GM19463 (cell line): ENCODE results near the gene MMAB.

Experiments used
- ATAC-seq: cut with Tn5 transposase; IDR thresholded peaks from one replicate; pipeline ENCODE4 v1.9.1; 2021; ENCODE audit warnings: mild to moderate bottlenecking, moderate library complexity; ENCODE audit not compliant: unreplicated experiment

The MMAB gene

DNA sequence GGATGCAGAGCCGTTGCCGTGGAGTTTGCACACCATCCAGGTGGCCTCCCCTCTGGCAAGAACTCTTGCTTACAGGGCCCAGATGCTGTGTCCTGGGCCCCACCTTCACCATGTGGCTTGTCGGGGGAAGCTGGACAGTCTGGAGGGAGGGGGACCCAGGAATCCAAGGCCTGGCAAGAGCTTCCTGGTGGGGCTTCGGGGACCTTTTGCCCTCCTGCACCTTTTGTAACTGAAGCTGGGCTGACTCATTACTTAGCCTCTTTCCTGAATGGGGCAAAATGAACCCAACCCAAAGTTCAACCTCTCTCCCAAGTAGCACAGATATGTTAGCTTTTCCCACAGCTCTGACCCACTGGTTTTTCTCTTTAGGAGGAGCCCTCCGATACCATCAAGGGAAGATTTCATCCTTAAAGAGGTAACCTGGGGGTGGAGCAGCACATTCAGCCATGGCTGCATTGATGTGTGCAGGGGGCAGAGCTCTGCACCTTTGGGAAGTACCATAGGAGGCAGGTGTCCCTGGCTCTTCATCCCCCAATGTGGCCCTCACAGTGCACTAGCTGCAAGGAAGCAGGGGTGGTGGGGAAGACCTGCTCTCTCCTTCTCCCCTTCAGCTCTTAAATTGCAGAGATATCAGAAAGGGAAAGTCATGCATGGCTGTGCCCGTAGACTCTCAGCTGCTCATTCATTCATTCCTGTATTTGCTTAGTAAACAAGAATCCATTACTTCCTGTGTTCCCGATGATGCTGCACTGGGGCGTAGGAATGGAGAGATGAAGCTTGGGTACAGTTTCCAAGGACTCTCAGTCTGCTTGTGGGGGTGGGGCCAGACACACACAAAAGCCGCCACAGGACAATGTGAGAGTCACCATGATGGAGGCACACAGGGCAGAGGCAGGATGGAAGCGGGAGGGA, 13.3 kb upstream of the MMAB start:
- no peak for ATAC-seq

DNA sequence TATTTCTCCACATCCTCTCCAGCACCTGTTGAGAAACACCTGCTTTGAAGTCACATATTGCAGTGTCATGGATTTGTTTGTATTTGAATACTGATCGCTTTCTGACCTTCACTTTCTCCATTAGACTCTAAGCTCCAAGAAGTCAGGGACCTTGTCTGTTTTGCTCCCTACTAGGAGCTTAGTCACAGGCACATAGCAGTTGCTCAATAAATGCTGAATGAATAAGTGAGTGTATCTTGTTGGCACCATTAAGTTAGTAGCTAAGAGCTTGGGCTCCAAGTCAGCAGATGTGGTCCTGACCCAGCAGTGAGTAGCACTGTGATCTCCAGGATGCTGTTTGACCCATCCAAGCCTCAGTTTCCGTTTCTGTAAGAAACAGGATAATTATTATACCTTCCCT, 10.4 kb upstream of the MMAB start:
- ATAC-seq: no peak

GRCh38 chr12:109582636-109583035, 9.3 kb upstream of the MMAB start:
- ATAC-seq: no peak

DNA sequence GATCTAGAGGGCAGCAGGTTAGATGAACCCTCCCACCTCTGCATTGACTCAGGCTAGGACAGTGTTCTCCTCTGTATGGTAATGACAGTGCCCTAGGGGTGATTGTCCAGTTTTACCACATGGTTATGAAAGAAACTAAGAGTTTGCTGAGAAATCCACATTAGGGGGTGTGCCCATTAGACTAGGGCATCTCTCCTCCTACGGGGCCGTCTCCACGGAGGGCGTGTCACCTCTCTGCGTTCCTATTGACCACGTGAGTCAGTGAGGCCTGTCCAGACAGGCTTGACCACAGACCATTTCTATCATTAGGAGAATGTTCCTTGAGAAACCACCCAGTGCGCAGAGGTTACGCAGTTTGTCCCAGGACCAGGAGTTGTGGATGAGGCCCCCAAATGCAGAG, 8.6 kb upstream of the MMAB start:
- no peak for ATAC-seq

- no peak for ATAC-seq
These were observed 8.0 kb upstream of the MMAB start for GRCh38 chr12:109581334-109581691.

GRCh38 chr12:109580684-109581333, 7.5 kb upstream of the MMAB start:
- ATAC-seq: no peak

DNA sequence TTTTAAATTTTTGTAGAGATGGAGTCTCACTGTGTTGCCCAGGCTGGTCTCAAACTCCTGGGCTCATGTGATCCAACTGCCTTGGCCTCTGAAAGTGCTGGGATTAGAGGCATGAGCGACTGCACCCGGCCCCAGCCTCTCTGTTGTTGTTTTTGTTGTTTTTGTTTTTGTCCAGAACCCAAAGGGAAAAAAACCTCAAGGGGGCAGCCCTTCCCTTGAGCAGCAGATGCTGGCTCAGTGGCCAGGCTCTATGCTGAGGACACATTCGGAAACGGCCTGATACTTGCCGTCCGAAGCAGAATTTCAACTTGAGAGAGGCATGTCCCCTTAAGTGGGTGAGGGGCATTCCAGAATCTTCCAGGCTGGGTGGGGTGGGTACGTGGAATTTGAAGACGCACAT, 7.0 kb upstream of the MMAB start:
- ATAC-seq: no peak

- no peak for ATAC-seq
These were observed 6.3 kb upstream of the MMAB start for GRCh38 chr12:109579639-109580038.

DNA sequence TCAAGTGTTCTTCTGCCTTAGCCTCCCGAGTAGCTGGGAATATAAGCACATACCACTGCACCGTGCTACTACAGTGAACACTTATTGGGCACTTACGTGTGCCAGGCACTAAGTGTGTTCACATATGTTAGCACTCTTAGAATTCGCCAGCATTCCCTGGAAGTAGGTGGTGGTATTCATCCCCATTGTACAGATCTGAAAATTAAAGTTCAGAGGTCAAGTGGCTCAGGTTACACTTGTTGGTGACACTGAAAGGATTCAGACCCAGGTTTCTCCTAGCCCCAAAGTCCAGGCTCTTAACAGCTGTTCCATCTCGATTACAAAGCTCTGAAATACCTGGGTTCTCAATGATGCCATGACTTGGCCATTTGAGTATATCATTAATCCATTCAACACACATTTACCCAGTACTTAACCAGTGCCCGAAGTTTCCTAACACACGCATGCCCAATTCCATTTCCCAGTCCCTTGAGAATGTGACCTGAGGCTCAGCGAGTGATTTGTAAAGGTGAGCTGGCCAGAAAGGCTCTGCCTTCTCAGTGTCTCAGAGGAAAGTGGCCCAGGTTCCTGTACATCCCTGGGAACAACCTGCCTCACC, 5.1 kb upstream of the MMAB start:
- no peak for ATAC-seq

DNA sequence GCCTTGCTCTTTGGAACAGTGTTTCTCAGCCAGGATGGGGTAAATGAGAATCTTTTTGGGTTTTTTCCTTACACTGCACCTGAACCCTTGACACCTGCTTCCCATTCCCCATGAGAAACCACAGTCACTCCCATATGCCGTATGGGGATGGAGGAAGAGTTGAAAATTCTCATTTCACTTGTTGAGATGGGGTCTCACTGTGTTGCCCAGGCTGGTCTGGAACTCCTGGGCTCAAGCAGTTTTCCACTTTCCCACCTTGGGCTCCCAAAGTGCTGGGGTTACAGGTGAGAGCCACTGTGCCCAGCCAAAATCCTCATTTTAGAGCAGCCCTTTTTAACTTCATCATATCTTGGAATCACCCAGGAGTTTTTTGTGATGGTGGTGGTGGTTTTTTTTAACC, 4.0 kb upstream of the MMAB start:
- ATAC-seq: no peak

DNA sequence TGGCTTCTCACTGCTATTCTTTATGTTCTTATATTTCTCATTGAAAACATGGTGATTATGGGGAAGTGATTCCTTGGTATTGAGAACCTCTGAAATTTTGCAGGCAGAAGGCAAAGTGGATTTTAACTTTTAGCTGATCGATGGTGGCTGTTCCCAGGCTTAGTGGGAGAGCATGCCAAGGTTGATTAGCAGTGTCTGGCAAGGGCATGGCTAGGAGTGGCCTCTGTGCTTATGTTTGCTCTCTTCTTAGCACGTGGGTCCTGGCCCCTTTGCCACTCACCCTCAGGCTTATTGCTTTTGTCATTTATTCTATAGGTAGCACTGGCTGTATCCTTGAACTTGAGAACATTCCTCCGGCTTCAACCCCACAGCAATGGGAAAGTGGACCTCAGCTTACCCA, 2.4 kb upstream of the MMAB start:
- ATAC-seq: no peak

DNA sequence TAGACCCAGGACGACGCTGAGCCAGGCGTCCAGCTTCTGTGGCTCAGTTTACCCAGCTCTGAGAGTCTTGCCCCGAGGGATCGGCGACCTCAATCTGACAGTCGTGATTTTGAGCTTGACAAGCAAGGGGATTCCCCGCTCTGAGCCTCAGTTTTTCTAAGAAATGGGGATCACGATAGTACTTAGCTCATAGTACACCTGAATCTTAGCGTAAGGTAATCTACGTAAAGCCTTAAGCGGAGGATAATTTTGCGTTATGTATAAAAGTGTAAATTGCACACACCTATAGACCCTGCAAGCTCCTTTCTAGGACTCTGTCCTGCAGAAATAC, 575 bp upstream of the MMAB start:
- no peak for ATAC-seq

- no peak for ATAC-seq
These were observed 828 bp downstream of the MMAB start for GRCh38 chr12:109572506-109572845.

DNA sequence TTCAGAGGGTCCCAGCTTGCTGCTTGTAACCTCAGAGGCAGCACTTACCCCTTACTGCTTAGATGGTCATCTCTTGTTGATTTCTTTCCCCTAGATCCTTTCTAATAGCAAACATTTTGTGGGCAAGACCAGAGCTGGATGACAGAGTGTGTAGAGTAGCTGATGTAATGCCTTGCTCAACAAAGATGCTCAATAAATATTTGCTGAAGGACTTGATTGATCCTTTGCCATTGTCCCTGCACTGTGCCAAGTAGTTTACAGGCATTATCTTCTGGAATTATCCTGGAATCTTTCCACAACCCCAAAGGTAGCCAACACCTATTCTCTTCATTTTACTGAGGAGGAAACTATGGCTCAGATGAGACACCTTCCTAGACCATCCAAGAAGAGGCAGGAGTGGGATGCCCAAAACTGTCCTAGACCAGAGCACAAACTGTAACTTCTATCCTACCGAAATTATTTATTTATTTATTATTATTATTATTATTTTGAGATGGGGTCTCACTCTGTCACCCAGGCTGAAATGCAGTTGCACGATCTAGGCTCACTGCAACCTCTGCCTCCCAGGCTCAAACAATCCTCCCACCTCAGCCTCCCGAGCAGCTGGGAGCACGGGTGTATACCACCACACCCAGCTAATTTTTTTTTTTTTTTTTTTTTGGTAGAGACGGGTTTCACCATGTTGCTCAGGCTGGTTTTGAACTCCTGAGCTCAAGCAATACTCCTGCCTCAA, 1.4 kb downstream of the MMAB start:
- ATAC-seq: no peak

- no peak for ATAC-seq
These were observed 4.8 kb downstream of the MMAB start for GRCh38 chr12:109568486-109568885.

- no peak for ATAC-seq
These were observed 5.3 kb downstream of the MMAB start for GRCh38 chr12:109567967-109568366.

DNA sequence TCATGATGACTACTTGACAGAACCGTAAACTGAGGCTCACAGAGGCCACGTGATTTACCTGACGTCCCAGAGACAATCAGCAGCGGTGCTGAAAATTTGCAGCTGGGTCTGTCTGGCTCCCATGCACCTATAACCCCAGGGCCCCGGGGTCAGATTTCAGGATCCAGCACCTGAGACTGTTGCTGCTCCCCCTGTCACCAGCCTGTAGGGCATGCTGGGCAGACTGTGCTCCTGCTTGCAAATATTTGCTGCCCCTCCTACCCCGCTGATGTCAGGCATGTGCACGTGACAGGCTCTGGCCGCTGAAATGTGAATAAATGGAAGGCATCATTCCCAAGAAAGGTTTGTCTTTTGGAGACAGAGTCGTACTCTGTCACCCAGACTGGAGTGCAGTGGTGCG, 6.0 kb downstream of the MMAB start:
- ATAC-seq: no peak

DNA sequence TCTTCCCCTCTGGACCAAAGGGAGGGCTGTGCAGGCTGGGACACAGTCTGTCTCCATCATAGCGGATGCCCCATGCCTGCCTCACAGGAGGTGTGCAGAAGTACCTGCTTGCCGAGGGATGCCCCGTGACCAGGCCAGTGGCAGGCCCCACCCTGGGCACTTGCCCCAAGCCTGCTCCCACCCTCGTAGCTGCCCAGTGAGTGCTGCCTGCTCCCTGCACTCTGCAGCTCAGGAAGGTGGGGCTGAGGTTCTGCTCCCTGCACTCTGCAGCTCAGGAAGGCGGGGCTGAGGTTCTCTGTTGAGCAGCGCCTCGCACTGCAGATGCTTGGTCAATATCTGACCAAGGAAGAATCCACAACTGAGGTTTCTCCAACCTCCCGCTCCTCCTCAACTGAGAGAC, 6.9 kb downstream of the MMAB start:
- no peak for ATAC-seq

- no peak for ATAC-seq
These were observed 9.7 kb downstream of the MMAB start for GRCh38 chr12:109563291-109564284.

- no peak for ATAC-seq
These were observed 10.4 kb downstream of the MMAB start for GRCh38 chr12:109562871-109563270.

DNA sequence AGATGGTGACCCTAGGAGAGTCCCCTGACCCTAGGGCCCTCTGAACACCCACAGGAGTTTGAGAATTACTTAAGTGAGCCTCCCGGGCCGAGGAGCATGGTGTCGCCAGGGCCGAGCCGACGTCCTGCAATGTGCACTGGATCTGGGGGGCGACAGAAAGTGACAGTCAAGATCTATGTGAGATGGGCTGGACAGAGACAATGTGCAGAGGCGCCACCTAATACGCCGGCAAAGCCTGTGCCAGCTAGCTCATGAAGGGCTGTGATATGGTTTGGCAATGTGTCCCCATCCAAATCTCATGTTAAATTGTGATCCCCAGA, 11.6 kb downstream of the MMAB start:
- ATAC-seq: no peak
